SW 1271 (cell line): ENCODE data around the gene TBC1D16.

Source experiments
- DNase-seq, 2 experiments: peaks; one replicate each; lab custom pipeline; 2025; lab: John Stamatoyannopoulos, UW

Gene TBC1D16

GRCh38 chr17:80024206-80024972 is 11.3 kb downstream of the TBC1D16 start:
- DNase-seq, result no peak

- no peak for DNase-seq
These were observed 12.0 kb downstream of the TBC1D16 start for GRCh38 chr17:80023481-80024205.

- DNase-seq, result no peak
These were observed 14.1 kb downstream of the TBC1D16 start for GRCh38 chr17:80021600-80021999.

DNA sequence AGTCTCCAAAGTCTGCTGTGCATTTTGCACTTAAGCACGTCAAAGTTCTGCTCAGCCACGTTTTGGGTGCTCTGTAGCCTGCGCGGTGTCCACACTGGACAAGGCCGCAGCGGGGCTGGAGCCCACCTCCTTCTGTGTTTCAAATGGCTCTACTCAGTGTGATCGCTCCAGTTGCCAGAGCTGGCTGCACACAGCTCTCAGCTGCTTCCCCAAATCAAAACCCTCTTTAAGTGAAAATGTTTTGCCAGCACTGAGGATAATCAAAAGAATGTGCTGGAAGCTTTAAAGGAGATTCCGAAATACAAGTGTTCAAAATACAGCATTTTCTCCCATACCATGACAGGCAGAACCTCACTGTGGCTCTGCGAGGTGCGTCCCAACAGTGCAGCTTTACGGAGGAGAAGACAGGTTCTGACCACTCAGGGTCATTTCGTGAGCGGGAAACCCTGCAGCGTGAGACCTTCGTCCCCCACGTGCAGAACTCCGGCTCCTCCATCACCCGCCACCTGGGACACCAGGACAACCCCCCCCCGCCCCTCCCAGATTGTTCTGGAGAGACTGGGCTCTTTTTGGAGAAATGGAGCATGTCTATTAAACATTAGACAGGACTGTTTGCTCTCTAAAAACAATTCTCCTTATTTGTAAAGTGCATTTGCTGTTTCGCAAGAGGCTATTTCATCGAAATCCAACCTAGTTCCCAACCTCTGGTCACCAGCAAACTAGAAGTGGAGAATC is 16.6 kb downstream of the TBC1D16 start:
- DNase-seq, result no peak

DNA sequence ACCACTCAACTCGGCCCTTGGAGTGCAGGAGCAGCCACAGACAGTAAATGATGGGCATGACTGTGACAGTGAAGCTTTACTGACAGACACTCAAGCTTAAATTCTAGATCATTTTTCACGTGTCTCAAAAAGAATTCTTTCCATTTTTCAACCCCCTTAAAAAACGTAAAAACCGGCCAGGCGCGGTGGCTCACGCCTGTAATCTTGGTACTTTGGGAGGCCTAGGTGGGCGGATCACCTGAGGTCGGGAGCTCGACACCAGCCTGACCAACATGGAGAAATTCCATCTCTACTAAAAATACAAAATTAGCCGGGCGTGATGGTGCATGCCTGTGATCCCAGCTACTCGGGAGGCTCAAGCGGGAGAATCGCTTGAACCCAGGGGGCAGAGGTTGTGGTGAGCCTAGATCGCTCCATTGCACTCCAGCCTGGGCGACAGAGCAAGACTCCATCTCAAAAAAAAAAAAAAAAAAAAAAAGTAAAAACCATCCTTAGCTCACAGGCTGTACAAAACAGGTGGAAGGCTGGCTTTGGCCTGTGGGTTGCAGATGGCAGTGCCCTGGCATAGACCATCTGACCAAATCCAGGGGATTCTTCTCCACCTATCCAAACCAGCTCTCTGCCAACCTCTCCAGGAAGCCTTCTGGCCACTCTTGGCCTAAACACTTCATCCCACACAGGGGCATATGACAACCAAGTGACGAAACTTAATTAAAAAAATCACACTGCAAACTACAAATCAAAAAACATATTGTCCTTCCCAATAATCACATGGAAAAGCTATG is 18.3 kb downstream of the TBC1D16 start:
- no peak for DNase-seq

DNA sequence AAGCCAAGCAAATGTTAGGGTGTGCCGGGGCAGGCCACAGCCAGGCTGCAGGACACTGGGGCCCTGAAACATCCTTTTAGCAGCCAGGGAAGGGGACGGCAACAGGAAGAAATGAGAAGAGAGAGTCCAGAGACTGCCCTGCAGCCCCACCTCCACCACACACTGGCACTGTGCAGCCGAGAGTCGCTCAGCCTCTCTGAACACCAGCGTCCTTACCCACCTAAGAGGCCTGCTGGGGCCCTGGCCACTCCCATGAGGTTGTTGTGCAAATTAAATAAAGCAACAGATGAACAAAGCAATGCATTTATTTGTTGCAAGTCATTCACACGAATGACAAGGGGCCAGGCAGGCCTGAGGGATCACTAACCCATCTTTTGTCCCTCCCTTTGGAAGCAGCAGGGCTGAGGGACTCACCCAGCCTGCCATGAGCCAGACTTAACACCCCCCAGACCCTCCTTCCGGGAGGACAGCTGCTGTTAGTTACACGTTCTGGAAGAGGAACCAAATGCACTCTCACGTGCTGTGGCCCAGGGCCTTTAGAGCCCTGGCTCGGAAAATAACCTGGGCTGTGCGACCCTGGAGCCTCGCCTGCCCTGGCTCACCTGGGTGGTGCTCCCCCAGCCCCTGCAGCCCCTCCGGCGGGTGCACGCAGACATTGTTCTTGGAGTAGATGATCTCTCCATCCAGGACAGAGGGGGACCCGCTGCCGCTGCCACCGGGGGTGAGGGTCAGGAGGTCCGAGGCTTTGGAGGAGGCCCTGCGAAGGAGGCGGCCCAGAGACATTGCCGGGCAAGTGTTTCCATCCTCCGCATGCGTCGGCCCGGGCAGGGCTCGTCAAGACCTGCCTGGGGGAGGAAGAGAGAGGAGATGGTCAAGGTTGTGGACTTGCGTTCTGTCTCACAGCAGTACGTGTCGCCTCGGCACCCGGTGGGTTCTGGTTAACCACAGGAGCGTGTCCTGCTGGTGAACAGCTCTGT is 22.6 kb downstream of the TBC1D16 start:
- no peak for DNase-seq

DNA sequence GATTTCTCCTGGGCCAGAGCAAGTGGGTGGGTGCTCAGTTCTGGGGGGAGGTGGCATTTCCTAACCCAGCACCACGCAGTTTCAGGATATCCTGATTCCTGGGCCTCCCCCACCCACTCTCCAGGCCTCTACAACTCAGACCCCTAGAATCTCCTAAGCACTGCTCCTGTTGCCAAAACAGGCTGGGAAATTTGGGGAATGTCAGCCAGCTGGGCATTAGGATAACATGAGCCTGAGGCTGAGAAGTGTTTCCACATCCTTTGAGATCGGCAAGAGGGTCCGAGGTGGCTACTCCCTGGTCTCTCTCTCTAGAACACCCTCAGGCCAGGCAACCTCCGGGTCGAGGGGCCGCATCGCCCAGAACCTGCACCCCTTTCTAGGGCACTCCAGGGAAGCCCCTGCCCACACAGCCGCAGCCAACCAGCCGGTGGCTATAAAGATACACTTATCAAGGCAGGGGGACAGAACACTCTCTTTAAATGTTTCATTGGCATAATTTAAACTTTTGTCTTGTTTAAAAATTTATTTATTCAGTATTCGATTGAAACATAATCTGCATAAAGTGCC is 23.6 kb downstream of the TBC1D16 start:
- no peak for DNase-seq

- DNase-seq, result no peak
These were observed 25.3 kb downstream of the TBC1D16 start for GRCh38 chr17:80010283-80010858.

- no peak for DNase-seq
These were observed 26.0 kb downstream of the TBC1D16 start for GRCh38 chr17:80009391-80010282.

DNA sequence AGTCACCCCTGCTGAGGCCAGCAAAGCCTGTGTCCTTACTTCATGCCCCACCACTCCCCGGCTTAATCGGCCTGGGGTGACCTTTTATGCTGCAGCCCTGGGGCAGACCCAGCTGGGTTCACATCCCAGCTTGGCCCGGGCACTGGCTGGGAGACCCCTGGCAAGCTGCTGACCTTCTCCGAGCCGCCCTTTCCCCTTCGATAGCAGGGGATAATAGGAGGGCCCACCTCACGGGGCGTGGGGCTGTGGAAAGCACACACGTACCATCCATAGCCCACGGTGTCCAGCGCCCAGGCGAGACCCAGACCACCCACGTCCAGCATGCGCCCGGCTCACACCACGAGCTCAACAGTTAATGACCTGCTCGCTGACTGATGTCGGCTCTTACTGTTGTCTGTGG is 26.8 kb downstream of the TBC1D16 start:
- DNase-seq, result no peak

DNA sequence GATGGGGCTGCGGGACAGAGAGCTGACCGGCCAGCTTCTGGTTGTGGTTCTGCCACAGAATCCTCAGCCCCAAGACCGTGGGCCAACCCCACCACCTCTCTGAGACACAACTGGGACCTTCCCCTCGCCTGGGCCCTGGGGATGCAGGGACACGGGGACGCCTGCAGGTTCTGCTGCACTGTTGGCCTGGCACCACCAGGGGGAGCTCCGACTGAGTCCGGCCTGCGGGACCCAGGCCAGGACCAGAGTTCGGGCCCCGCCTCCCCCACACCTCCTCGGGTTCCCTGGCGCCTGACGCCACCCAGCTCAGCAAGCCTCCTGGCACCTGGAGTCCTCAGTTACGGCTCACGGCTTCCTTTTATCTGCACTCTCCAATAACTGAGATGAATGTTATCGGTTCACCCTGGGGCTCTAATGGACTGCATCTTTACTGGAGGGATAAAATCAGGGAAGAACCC is 27.3 kb downstream of the TBC1D16 start:
- peak; percentile 23 to 44 for DNase-seq

- no peak for DNase-seq
These were observed 27.7 kb downstream of the TBC1D16 start for GRCh38 chr17:80007939-80008338.

DNA sequence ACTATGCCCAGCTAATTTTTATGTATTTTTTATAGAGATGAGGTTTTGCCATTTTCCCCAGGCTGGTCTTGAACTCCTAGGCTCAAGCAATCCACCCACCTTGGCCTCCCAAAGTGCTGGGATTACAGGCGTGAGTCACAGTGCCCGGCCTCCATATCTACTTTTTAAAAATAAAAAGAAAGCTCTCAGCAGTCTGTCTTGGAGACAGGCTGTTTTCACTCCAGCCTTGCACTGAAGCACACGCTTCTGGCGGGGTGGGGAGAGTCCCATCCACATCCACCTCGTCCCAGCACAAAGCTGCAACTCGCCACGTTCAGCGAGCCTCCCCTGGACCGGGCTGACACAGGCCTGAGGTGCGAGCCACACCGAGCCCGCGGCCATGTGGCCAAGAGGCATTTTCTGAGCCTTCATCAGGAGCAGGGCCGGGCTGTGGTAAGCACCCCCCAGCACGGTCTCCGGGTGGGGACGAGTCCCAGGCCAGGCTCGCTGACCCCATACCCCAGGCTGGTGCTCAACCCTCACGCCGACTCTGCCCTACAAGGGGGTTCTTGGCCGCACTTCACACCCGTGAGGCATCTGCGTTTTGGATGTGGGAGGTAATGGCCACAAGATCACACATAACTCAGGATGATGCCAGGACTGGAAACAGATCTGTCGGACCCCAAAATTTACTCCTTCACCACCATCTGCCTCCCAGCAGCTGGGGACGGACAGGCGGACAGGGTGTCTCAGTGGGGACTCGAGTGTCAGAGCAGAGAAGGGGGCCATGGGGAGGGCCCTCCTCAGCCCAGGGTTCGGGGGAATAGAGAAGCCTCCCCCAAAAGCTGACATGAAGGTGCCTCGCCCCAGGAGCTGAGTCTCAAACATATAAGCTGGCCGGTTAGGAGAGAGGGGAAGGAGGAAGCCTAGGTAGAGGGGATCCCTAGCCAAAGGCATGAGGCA is 28.6 kb downstream of the TBC1D16 start:
- no peak for DNase-seq

GRCh38 chr17:80006339-80006720 is 29.3 kb downstream of the TBC1D16 start:
- no peak for DNase-seq

GRCh38 chr17:80005360-80006338 is 30.0 kb downstream of the TBC1D16 start:
- peak in 1 of 2 experiments; percentile 33 for DNase-seq

GRCh38 chr17:80003969-80004368 is 31.7 kb downstream of the TBC1D16 start:
- no peak for DNase-seq
